IMR-90 (cell line): ENCODE results near the gene ANO4.

Source experiments
- CEBPB ChIP-seq: IDR thresholded peaks from 2 replicates; pipeline ENCODE4 v1.6.1; 2012; ENCODE audit warnings: low read depth, low read length, improper control_type of control experiment
- CHD1 ChIP-seq: IDR thresholded peaks from 2 replicates; pipeline ENCODE4 v1.6.1; 2012; ENCODE audit warnings: low read depth, low read length, improper control_type of control experiment
- CTCF ChIP-seq: conservative IDR thresholded peaks from 2 replicates; pipeline ENCODE4 v1.5.1; 2012; ENCODE audit warnings: mild to moderate bottlenecking, low read depth, low read length, improper control_type of control experiment
- ELK1 ChIP-seq: fragments of 150-350 bp; IDR thresholded peaks from 2 replicates; pipeline ENCODE4 v1.6.1; 2016; ENCODE audit warnings: low read depth, mild to moderate bottlenecking, low read length, moderate library complexity, borderline replicate concordance
- FOS ChIP-seq: fragments of 150-350 bp; IDR thresholded peaks from 2 replicates; pipeline ENCODE4 v1.6.1; 2016; ENCODE audit warnings: low read depth, low read length
- MAFK ChIP-seq: IDR thresholded peaks from 2 replicates; pipeline ENCODE4 v1.6.1; 2012; ENCODE audit warnings: low read depth, low read length, improper control_type of control experiment
- MAZ ChIP-seq: IDR thresholded peaks from 2 replicates; pipeline ENCODE4 v1.6.1; 2012; ENCODE audit warnings: low read depth, mild to moderate bottlenecking, low read length, improper control_type of control experiment, moderate library complexity, borderline replicate concordance
- MXI1 ChIP-seq: IDR thresholded peaks from 2 replicates; pipeline ENCODE4 v1.6.1; 2012; ENCODE audit warnings: low read depth, mild to moderate bottlenecking, low read length, moderate library complexity, borderline replicate concordance
- POLR2A ChIP-seq: IDR thresholded peaks from 2 replicates; pipeline ENCODE4 v1.6.1; 2012; ENCODE audit warnings: mild to moderate bottlenecking, low read depth, low read length
- RAD21 ChIP-seq: IDR thresholded peaks from 2 replicates; pipeline ENCODE4 v1.6.1; 2012; ENCODE audit warnings: low read length, improper control_type of control experiment
- RFX5 ChIP-seq: IDR thresholded peaks from 2 replicates; pipeline ENCODE4 v1.8.0; 2012; ENCODE audit warnings: low read depth, mild to moderate bottlenecking, low read length, moderate library complexity
- SMC3 ChIP-seq: fragments of 150-350 bp; IDR thresholded peaks from 2 replicates; pipeline ENCODE4 v1.6.1; 2016; ENCODE audit warnings: low read depth, mild to moderate bottlenecking, antibody characterized with exemption, low read length, moderate library complexity

DNA sequence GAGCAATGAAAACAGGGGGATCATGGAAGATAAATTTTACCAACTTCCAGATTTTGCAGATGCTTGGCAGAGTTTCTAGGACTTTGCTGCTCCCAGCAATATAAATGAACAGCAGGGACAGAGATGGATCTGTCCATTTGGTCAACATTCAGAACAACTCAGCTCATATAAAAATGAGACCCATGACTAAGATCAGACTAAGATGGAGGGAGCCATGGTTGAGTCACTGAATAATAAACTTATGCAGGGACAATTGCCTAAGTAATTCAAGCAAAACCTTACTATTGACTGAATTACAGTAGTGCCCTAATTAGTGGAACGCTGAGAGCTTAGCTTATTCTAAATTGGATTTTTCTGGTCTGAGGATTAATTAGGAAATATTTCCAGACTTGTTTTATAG is 210.3 kb downstream of the ANO4 start:
- TF ChIP-seq POLR2A, result no peak
- TF ChIP-seq SMC3, result no peak
- no peak for TF ChIP-seq CTCF
- no peak for TF ChIP-seq RAD21
- no peak for TF ChIP-seq CEBPB
- TF ChIP-seq MAFK, result no peak
- no peak for TF ChIP-seq RFX5
- no peak for TF ChIP-seq MAZ
- no peak for TF ChIP-seq ELK1
- no peak for TF ChIP-seq MXI1
- no peak for TF ChIP-seq FOS
- TF ChIP-seq CHD1, result no peak
